ENCODE measurements around the gene ZNF521. TPM values are rescaled to one million over a fixed set of nuclear protein-coding genes. Genes with fewer than 3 reads are reported as not detected.

ZNF521 gene
- total RNA-seq, 2 donors from 2014 or later = 3.8 to 5.3 TPM

DNA sequence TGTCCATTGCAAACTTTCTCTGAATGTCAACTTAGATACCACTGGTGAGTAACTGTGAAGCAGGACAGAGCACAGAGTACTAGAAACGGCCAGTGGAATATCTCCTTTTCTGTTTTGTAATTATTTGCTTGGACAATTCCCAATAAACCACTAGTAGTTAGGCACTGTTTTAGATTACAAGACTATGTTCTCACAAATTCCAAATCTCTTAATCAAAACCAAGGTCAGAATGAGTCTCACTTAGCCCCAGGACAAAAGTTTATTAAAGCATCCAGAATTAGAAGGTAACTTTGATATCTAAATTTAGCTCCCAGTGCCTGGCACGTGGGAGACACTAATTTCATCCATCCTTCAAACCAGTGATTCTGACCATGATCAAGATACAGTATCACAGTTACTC, 89.0 kb downstream of the ZNF521 start:
- intact Hi-C loops (cut with DNase I) = no loop called here
- Histone ChIP-seq H3K9ac (ENCODE audit: low read depth in 2 of 2, low read length in 2 of 2) (no peak overlapping the region), H3K4me3 (no peak overlapping the region), H3K9me3 (no peaks in the 10 kb centered on the region), H3K4me1 (no peaks in the 10 kb centered on the region), H3K36me3 (no peaks in the 10 kb centered on the region), H3K27me3 (no peaks in the 10 kb centered on the region), H3K27ac (no peak overlapping the region)
- TF ChIP-seq, protein P1, sequence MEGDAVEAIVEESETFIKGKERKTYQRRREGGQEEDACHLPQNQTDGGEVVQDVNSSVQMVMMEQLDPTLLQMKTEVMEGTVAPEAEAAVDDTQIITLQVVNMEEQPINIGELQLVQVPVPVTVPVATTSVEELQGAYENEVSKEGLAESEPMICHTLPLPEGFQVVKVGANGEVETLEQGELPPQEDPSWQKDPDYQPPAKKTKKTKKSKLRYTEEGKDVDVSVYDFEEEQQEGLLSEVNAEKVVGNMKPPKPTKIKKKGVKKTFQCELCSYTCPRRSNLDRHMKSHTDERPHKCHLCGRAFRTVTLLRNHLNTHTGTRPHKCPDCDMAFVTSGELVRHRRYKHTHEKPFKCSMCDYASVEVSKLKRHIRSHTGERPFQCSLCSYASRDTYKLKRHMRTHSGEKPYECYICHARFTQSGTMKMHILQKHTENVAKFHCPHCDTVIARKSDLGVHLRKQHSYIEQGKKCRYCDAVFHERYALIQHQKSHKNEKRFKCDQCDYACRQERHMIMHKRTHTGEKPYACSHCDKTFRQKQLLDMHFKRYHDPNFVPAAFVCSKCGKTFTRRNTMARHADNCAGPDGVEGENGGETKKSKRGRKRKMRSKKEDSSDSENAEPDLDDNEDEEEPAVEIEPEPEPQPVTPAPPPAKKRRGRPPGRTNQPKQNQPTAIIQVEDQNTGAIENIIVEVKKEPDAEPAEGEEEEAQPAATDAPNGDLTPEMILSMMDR (IDR thresholded peaks at IDR 0.05) = no peak
- no peak for DNase-seq

DNA sequence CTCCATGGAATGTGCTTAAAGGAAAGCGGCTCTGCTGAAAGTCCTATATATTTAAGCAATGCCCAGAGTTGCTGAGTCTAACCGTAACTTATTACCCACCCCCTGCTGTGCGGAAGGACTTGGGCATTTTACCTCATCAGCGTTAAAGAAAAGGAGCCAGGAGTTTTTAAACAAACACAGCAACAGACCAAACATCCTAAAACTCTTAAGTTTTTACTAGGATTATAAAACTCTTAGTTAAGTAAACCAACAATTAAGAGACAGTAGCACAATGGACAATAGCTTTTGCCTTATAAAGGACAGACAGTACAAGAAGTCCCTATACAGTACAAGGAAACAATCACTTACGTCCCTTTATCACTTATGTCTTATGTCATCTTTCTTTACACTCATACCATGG, 90.2 kb downstream of the ZNF521 start:
- no peak overlapping the region for H3K9ac ChIP-seq (ENCODE audit: low read depth in 2 of 2, low read length in 2 of 2)
- intact Hi-C loops (cut with DNase I) = no loop called here

DNA sequence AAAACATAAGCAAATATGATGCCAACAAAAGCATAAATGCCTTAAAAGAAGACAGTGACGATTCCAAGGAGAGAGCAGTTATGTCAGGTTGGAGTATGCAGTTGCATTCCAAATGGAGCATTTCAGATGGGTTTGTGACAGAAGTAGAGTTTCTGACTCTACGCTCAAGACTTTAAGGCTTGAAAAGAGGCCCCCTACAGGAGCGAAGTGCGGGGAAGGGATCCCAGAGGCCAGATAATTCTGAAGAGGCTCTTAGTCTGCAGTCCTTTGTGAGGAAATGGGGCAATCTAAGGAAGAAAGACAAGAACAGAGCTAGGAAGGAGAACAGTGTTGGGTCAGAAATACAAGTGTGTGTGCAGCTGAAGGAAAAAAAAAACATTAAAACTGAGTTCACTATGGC, 95.5 kb downstream of the ZNF521 start:
- Histone ChIP-seq H3K27me3 (no peaks in the 10 kb centered on the region), H3K27ac (no peak overlapping the region), H3K9me3 (no peaks in the 10 kb centered on the region), H3K36me3 (no peaks in the 10 kb centered on the region), H3K9ac (ENCODE audit: low read depth in 2 of 2, low read length in 2 of 2) (no peak overlapping the region), H3K4me1 (no peaks in the 10 kb centered on the region), H3K4me3 (no peak overlapping the region)
- DNase-seq = no peak
- TF ChIP-seq, protein P1 (IDR thresholded peaks at IDR 0.05) = no peak
- intact Hi-C loops (cut with DNase I) = no loop called here

More for the DNA sequence above, 90.2 kb downstream of the ZNF521 start:
- DNase-seq = no peak
- Histone ChIP-seq H3K4me1 (no peaks in the 10 kb centered on the region), H3K27ac (no peak overlapping the region), H3K9me3 (no peaks in the 10 kb centered on the region), H3K4me3 (no peak overlapping the region), H3K27me3 (no peaks in the 10 kb centered on the region), H3K36me3 (no peaks in the 10 kb centered on the region)
- TF ChIP-seq, protein P1 (IDR thresholded peaks at IDR 0.05) = no peak

GRCh38 chr18:25253779-25254178, 98.2 kb downstream of the ZNF521 start:
- Histone ChIP-seq H3K27me3 (no peaks in the 10 kb centered on the region), H3K9me3 (no peaks in the 10 kb centered on the region), H3K27ac (no peak overlapping the region), H3K4me3 (no peak overlapping the region), H3K36me3 (no peaks in the 10 kb centered on the region), H3K4me1 (no peaks in the 10 kb centered on the region), H3K9ac (ENCODE audit: low read depth in 2 of 2, low read length in 2 of 2) (no peak overlapping the region)
- DNase-seq = no peak
- intact Hi-C loops (cut with DNase I) = no loop called here
- TF ChIP-seq, protein P1 (IDR thresholded peaks at IDR 0.05) = no peak

GRCh38 chr18:25253136-25253535, 98.8 kb downstream of the ZNF521 start:
- intact Hi-C loops (cut with DNase I) = no loop called here

More at GRCh38 chr18:25253136-25253535, 98.8 kb downstream of the ZNF521 start:
- no peak for DNase-seq
- Histone ChIP-seq H3K27me3 (no peaks in the 10 kb centered on the region), H3K9me3 (no peaks in the 10 kb centered on the region), H3K36me3 (no peaks in the 10 kb centered on the region), H3K4me3 (no peak overlapping the region), H3K27ac (no peak overlapping the region), H3K9ac (ENCODE audit: low read depth in 2 of 2, low read length in 2 of 2) (no peak overlapping the region), H3K4me1 (no peaks in the 10 kb centered on the region)
- TF ChIP-seq, protein P1 (IDR thresholded peaks at IDR 0.05) = no peak

Measured in colonic mucosa (tissue), 4 donors.